SK-N-DZ (cell line): Measurements from ENCODE around the gene GIMAP6.
"Not testable (repeated sequence)": the region's sequence is repeated elsewhere in the genome, so short reads cannot be mapped to it uniquely, and the experiment has no call there.

Experiments
- DNase-seq: peaks from one replicate; pipeline ENCODE4 v3.0.0-alpha.2; 2015; ENCODE audit warnings: low spot score

GIMAP6 gene

DNA sequence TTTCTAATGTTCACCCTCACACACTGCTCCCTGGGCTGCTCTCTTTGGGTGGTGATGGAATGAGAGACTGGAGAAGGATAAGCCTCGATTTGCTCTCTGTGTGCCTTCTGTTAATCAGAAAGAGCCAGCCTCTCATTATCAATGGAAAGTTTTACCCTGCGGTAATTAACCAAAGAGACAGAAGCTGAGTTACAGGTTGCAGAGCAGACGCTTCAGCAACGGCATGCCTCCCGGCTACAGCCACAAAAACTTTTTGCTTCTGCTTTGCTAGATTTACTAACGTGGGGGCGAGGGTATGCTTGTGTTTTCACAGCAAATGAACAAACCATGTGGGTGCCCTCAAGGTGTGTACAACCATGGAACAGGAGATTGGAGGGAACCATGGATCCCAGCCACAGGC lies 47.0 kb downstream of the GIMAP6 start:
- no peak for DNase-seq

- DNase-seq, result no peak
Measured at GRCh38 chr7:150580638-150581394, 51.4 kb downstream of the GIMAP6 start.

DNA sequence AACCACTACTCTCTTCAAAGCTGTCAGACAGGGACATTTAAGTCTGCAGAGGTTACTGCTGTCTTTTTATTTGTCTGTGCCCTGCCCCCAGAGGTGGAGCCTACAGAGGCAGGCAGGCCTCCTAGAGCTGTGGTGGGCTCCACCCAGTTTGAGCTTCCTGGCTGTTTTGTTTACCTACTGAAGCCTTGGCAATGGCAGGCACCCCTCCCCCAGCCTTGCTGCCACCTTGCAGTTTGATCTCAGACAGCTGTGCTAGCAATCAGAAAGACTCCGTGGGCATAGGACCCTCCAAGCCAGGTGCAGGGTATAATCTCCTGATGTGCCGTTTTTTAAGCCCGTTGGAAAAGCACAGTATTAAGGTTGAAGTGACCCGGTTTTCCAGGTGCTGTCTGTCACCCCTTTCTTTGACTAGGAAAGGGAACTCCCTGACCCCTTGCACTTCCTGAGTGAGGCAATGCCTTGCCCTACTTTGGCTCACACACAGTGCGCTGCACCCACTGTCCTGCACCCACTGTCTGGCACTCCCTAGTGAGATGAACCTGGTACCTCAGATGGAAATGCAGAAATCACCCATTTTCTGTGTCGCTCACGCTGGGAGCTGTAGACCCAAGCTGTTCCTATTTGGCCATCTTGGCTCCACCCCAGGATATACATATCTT lies 52.1 kb downstream of the GIMAP6 start:
- not testable (repeated sequence) for DNase-seq
